HG03196 (cell line): ENCODE data around the gene GAGE13.
"Not testable (repeated sequence)": the region's sequence is repeated elsewhere in the genome, so short reads cannot be mapped to it uniquely, and the experiment has no call there.

ENCODE experiments used
- ATAC-seq: cut with Tn5 transposase; IDR thresholded peaks from one replicate; pipeline ENCODE4 v1.9.1; 2021; ENCODE audit not compliant: unreplicated experiment

GAGE13 gene, protein sequence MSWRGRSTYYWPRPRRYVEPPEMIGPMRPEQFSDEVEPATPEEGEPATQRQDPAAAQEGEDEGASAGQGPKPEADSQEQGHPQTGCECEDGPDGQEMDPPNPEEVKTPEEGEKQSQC

DNA sequence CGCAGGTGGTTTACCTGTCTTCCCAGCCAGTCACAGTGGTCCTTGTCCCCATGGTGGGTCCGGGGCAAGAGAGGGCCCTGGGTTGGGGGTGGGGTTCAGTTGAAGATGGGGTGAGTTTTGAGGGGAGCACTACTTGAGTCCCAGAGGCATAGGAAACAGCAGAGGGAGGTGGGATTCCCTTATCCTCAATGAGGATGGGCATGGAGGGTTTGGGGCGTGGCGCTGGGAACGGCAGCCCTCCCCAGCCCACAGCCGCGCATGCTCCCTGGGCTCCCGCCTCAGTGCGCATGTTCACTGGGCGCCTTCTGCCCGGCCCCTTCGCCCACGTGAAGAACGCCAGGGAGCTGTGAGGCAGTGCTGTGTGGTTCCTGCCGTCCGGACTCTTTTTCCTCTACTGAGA lies at the start of gene GAGE13:
Gene GAGE13 (plus strand): TSS at position 301 of the 400 bp plus-strand sequence. CDS start 1,156 bp downstream, outside the sequence.
- not testable (repeated sequence) for ATAC-seq

DNA sequence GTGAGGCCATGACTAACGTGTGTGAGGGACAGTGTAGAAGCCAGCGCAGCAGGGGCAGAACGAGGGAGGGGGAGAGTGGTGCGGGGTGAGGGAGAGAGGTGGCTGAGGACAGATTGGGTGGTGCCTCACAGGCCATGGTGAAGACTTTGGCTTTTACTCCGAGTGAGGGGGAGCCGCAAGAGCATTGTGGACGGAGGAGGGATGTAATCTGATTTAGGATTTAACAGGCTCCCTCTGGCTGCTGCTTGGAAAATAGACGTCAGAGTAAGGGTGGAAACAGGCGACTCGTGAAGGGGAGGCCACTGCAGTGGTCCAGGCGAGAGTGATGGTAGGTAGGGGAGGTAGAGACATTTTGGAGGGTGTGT lies 48.8 kb upstream of the GAGE13 start:
- no peak for ATAC-seq

DNA sequence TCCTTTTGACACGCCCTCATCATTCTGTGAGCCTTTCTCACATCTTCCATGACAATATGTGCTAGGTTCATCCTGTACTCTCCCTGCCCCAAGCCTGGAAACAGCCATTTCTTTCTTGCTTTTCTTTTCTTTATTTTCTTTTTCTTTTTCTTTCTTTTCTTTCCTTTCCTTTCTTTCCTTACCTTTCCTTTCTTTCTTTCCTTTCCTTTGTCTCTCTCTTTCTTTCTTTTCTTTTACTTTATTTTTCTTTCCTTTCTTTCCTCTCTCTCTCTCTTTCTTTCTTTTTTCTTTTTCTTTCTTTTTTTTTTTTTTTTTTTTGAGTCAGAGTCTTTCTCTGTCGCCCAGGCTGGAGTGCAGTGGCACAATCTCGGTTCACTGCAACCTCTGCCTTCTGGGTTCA lies 47.2 kb upstream of the GAGE13 start:
- ATAC-seq = no peak

DNA sequence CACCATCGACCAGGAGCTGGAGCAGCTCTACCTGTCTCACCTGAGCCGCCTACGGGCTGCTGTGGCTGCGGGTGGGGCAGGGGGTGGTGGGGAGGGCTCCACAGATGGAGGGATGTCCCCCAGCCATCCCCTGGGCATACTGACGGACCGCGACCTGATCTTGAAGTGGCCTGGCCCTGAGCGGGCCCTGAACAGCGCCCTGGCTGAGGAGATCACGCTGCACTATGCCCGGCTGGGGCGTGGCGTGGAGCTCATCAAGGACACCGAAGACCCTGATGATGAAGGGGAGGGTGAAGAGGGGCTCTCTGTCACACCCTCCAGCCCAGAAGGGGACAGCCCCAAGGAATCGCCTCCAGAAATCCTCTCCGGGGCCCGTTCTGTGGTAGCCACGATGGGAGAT lies 45.2 kb upstream of the GAGE13 start:
- no peak for ATAC-seq

DNA sequence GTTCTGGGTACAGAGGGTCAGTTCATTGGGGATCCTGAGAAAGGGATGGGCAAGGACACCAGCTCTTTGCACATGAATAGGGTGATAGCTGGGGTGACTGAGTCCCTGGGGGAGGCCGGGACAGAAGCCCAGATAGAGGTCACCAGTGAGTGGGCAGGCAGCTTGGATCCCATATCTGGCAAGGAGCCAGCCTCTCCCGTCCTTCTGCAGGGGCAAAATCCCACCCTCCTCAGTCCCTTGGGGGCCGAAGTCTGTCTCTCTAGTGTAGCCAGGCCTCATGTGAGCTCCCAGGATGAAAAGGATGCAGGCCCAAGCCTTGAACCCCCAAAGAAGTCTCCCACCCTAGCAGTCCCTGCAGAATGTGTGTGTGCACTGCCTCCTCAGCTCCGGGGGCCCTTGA lies 44.8 kb upstream of the GAGE13 start:
- ATAC-seq = no peak

DNA sequence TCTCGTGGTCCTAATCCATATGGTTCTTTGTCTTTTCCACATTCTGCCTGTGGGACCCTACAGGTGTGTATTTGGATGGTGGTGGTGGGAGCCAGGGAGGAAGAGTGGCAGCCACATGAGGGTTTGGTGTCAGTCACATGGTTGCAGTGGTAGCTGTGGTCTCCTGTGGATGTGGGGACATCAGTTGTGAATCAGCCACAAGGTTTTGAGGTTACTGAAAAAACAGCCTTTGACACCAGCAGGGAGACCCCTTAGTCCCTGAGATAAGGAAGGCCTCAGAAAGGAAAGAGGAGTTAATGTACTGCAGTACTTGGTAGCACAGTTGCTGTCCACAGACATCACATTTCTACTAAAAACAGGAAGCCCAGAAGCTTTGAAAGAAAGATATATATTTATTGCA lies 43.7 kb upstream of the GAGE13 start:
- no peak for ATAC-seq

DNA sequence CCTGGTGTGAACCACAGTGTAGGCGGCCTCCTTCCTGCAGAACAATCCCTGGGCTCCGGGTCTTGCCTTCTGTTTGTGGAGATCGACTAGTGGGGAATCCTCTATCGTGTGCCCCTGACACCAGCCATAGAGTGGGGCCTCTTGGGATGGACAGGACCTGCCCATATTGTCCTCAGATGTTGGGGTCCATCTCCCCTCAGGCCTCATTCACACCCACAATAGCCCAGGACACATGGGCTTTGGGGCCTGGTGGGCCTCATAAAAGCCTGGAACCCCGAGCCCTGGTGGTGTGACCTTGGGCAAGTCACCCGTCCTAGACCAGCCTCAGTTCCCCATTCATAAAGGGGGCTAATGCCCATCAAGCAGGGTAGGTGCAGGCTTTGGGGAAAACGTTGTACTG lies 41.2 kb upstream of the GAGE13 start:
- no peak for ATAC-seq

DNA sequence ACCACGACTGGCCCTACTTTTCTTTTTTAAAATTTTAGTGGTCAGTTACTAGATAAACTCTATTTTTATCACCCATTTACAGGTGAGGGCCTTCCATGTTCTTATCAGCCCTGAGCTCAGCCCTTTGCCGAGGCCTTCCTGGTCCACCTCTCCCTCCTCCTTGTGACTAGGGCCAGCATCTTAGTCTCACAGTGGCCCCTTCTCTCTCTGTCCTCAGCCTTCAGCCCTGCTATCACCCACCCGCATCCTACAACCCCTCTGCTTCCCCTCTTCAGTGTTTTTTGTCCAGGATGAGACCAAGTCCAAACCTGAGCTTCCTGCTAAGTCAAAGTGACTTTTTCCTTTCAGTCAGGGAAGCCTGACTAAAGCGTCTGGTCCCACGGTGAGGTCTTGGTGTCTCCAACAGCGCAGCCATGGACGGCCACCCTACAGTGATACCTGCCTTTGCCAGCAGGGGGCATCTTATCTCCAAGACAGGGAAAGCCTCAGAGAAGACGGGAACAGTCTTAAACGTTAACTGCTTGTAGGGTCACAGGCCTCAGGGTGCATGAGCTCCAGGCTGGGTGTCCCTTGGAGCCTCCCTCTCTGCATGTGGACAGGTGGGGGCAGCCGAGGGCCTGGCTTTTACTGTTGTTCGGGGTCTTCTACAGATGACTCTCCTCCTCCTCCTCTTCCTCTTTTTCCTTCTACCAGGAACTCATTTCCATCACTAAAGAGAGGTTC lies 39.6 kb upstream of the GAGE13 start:
- peak; percentile 63 for ATAC-seq

DNA sequence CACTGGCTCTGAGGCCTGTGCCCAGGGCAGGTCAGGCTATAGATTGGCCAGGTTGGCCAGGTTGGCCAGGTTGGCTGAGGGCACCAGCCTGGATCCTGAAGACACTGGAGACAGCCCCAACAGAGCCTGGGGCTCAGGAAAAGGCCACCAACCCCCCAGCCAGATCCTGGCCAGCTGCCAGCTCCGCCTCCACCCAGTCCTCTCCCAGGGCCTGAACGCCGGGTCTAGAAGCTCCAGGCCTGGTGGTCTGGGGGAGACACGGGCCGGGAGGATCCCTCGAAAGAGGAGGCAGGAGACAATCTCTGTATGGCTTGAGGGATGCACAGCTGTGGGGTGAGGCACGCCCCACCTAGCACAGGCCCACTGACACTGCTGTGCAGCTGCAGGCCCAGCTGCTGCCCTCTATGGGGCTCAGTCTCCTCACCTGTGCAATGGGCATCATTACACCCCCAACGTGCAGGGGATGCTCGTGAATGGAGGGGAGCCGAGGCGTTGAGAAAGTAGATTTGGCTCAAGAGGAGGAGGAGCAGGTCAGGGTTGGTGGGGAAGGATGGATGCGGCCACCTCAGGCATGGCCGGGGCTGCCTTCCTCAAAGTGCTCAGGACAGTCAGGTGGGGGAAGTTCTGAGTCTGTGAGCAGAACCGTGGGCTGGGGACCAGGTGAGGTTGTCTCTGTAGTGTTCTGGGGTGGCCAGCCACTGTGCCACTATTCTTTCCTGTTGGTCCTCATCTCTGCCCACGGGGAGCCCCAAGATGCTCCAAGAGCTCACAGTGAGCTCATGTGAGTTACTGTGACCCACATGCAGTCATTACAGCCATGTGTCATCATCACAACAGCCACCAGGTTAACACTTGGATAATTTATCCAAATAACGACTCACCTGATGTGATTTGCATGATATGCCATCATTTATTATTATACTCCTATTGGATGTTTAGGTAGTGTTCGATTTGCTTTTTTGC lies 38.7 kb upstream of the GAGE13 start:
- ATAC-seq = no peak

DNA sequence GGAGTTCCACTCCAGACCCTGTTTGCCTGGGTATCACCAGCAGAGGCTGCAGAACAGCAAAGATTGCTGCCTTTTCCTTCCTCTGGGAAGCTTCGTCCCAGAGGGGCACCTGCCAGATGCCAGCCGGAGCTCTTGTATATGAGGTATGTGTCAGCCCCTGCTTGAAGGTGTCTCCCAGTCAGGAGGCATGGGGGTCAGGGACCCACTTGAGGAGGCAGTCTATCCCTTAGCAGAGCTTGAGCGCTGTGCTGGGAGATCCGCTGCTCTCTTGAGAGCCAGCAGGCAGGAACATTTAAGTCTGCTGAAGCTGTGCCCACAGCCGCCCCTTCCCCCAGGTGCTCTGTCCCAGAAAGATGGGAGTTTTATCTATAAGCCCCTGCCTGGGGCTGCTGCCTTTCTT lies 32.1 kb upstream of the GAGE13 start:
- ATAC-seq = not testable (repeated sequence)

DNA sequence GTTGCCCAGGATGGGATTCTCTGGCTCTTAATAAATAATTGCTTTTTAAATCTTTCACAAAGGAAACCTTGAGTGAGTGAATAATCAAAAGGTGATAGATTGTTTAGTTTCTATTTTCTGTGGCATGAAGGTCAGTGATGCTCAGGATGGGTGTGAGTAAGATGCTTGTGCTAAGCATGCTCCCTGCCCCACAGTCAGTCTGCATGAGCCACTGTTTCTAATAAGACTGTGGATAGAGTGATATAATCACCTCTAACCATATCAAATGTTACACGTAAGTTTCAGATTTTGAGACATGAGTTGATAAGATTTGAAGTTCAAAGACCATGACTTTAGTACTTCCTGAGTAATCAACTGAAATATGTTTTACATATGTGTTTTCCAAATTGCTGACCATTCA lies 30.7 kb upstream of the GAGE13 start:
- ATAC-seq = no peak

DNA sequence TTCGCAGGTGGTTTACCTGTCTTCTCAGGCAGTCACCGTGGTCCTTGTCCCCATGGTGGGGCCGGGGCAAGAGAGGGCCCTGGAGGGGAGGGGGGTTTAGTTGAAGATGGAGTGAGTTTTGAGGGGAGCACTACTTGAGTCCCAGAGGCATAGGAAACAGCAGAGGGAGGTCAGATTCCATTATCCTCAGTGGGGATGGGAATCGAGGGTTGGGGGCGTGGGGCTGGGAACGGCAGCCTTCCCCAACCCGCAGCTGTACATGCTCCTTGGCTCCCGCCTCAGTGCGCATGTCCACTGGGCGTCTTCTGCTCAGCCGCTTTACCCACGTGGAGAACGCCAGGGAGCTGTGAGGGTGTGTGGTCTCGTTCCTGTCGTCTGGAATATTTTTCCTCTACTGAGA lies 28.0 kb upstream of the GAGE13 start, which contains the start of gene GAGE10:
Gene GAGE10 (plus strand): TSS at position 301 of the 400 bp plus-strand sequence. CDS start 1,214 bp downstream, outside the sequence.
- no peak for ATAC-seq

DNA sequence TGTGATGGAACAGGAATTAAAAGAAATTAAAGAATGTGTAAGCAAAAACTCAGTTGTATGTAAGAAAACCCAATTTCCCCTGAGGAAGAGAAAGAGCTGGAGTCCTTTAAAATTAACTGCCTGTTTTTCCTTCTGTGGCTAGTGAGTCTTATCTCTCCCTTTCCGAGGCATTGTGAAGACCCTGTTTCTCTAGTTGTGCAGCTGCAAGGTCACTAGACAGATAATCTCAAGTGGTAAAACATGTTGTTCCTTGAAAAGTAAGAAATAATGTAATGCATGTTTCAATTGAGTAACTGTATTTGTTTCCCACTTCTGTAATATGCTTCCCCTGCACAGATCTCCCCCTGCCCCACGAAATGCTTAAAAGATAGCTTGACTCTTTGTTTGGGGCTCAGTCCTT lies 23.6 kb upstream of the GAGE13 start:
- ATAC-seq = not testable (repeated sequence)

DNA sequence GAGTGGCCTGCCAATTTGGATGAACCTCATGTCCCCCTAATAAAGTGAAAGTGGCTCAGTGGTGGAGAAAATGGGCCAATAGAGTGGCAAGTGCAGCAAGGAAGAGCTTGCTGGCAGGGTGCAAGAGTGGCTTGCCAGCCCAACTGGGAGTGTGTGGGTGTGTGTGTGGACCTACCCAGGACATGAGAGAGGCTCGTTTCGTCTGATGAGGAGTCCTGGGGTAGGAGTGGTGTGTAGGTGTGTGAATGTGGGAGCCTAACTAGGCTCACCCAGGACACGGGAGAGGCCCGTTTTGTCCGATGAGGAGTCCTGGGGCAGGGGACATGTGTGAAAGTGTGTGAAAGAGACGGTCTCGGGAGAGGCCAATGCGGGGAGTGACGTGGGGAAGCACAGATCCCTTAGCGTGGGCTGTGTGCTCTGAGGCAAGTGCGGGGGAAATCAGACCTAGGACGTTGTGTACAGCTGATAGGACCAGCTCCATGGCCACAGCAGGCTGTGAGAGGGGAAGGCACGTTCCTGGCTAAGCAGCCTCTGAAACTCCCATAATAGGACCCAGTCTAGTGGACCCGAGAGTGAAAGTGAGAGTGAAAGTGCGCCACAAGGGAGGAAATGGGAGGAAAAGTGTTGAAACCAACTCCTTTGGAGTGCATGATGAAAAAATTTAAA lies 22.6 kb upstream of the GAGE13 start:
- ATAC-seq = no peak

DNA sequence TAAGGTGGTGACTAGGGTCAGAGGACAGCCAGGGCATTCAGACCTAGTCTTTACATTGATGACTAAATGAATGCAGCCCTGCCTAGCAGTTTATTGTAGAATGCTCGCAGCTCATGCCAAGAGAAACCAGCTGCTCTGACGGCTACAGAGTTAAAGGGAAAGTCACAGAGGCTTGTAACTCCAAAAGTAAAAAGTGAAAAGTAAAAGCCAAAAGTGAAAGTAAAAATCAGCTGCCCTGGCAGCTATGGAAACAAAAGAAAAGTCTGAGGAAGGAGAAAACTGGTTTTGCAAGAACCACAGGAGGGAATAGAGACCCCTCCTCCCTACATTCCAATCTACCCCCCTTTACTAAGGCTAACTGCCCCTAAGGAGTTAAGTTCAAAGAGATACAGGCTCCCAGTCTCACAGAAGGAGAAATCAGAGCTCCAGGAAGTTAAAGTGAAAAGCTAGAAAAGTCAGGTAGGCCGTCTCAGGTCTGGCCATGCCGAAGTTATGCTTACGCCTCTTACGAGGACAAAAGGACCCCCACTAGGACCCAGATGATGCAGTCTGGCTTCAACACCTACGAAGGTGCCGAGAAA lies 21.9 kb upstream of the GAGE13 start:
- no peak for ATAC-seq

DNA sequence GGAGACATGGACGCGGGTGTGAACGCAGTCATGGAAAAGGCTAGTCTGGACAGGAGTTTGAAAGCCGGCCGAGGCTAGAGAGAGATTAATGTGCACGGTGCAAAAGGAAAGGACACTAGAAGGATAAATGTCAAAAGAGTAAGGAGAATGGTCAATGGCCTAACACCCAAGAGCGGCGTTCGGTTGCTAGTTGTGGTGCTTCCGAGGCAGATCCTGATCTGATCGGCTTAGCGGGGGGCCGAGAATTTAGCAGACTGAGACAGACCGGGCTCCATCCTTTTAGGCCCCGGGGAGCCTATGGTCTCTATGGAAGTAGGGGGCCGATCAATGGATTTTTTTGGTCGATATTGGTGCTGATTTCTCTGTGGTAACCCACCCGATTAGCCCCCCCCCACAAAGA lies 21.0 kb upstream of the GAGE13 start:
- ATAC-seq = no peak

DNA sequence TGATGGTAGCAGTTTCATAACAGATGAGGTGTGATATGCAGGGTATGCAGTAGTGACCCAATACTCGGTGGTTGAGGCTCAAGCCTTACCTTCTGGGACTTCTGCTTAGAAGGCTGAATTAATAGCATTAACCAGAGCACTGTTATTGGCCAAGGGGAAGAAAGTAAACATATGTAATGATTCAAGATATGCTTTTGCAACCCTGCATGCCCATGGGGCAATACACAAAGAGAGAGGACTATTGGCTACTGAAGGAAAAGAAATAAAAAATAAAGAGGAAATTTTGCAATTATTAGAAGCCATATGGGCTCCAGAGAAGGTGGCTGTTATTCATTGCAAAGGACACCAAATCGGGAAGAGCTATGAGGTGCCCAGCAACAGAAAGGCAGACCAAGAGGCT lies 19.2 kb upstream of the GAGE13 start:
- ATAC-seq = no peak

DNA sequence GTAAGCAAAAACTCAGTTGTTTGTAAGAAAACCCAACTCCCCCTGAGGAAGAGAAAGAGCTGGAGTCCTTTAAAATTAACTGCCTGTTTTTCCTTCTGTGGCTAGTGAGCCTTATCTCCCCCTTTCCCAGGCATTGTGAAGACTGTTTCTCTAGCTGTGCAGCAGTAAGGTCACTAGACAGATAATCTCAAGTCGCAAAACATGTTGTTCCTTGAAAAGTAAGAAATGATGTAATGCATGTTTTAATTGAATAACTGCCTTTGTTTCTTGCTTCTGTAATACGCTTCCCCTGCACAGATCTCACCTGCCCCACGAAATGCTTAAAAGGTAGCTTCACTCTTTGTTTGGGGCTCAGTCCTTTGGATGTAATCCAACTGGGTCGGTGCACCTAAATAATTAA lies 15.3 kb upstream of the GAGE13 start:
- no peak for ATAC-seq

DNA sequence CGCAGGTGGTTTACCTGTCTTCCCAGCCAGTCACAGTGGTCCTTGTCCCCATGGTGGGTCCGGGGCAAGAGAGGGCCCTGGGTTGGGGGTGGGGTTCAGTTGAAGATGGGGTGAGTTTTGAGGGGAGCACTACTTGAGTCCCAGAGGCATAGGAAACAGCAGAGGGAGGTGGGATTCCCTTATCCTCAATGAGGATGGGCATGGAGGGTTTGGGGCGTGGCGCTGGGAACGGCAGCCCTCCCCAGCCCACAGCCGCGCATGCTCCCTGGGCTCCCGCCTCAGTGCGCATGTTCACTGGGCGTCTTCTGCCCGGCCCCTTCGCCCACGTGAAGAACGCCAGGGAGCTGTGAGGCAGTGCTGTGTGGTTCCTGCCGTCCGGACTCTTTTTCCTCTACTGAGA lies 9.6 kb upstream of the GAGE13 start, which contains the start of gene GAGE12J:
Gene GAGE12J (plus strand): TSS at position 301 of the 400 bp plus-strand sequence. CDS start 1,157 bp downstream, outside the sequence.
- ATAC-seq = not testable (repeated sequence)

DNA sequence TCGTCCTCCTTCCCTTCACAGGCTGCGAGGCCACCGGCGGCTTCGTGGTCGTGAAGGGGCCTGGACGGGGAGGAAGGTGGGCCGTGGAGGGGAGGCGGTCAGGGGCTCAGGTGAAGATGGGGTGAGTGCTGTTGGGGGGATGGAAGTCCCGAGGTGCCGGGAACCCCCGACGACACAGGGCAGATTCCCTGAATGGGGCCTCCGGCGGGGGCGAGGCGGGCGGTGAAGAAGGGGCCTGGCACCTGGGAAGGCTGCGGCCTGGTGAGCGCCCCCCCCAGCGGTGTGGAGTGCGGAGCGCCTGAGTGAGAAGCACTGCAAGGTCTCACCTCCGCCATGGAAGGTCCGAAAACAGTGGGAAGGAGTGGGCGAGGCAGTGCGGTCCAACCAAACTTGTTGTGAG lies 9.1 kb upstream of the GAGE13 start:
- not testable (repeated sequence) for ATAC-seq

DNA sequence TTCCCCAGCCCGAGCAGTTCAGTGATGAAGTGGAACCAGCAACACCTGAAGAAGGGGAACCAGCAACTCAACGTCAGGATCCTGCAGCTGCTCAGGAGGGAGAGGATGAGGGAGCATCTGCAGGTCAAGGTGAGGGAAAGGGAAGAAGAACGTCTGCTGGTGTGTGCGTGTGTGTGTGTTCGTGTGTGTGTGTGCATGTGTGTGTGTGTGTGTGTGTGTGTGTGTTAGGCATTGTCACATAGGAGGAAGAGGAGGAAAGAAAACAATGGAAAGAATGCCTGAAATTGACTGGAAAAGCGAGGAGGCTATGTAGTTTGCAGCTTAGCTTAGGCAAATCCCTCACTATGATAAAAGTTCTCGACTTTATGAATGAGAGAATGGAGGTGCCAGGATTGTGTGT lies 7.6 kb upstream of the GAGE13 start:
- ATAC-seq = not testable (repeated sequence)
